KMS-11 (cell line): ENCODE results near the gene DOC2A.
"Not testable (repeated sequence)": the region's sequence is repeated elsewhere in the genome, so short reads cannot be mapped to it uniquely, and the experiment has no call there.

Source experiments
- H2AFZ ChIP-seq: fragments of 200-600 bp; sonication (generic); 2 replicates; pipeline ENCODE4 v1.6.1; 2016; ENCODE audit warnings: antibody characterized with exemption, mixed run types, low read depth
- H3K27ac ChIP-seq: fragments of 200-600 bp; sonication (generic); 2 replicates; pipeline ENCODE4 v1.6.1; 2016; ENCODE audit warnings: mild to moderate bottlenecking, mixed run types
- H3K27me3 ChIP-seq: fragments of 200-600 bp; sonication (generic); 2 replicates; pipeline ENCODE4 v1.6.1; 2017; ENCODE audit warnings: mild to moderate bottlenecking, low read depth, mixed run types, moderate library complexity; ENCODE audit not compliant: insufficient read depth
- H3K36me3 ChIP-seq: fragments of 200-600 bp; sonication (generic); 2 replicates; pipeline ENCODE4 v1.6.1; 2017; ENCODE audit warnings: mild to moderate bottlenecking, mixed run types; ENCODE audit not compliant: insufficient read depth
- H3K4me1 ChIP-seq: fragments of 200-600 bp; sonication (generic); 2 replicates; pipeline ENCODE4 v1.6.1; 2016; ENCODE audit warnings: mild to moderate bottlenecking, low read depth, mixed run types; ENCODE audit not compliant: poor library complexity, severe bottlenecking
- H3K4me2 ChIP-seq: fragments of 200-600 bp; sonication (generic); 2 replicates; pipeline ENCODE4 v1.7.0; 2016; ENCODE audit warnings: mild to moderate bottlenecking, mixed run types
- H3K4me3 ChIP-seq: fragments of 200-600 bp; sonication (generic); IDR thresholded peaks from 2 replicates; pipeline ENCODE4 v1.6.1; 2017; ENCODE audit warnings: low read depth, low read length, mixed read lengths; ENCODE audit not compliant: insufficient read depth
- H3K79me2 ChIP-seq: fragments of 200-600 bp; sonication (generic); 2 replicates; pipeline ENCODE4 v1.6.1; 2016; ENCODE audit warnings: low read depth, mixed run types; ENCODE audit not compliant: insufficient read depth
- H3K9ac ChIP-seq: fragments of 200-600 bp; sonication (generic); 2 replicates; pipeline ENCODE4 v1.6.1; 2016; ENCODE audit warnings: mild to moderate bottlenecking, mixed run types
- H4K20me1 ChIP-seq: fragments of 200-600 bp; sonication (generic); 2 replicates; pipeline ENCODE4 v1.6.1; 2016; ENCODE audit warnings: mild to moderate bottlenecking, mixed run types; ENCODE audit not compliant: insufficient read depth
- CTCF ChIP-seq: fragments of 200-600 bp; sonication (generic); conservative IDR thresholded peaks from 2 replicates; pipeline ENCODE4 v1.6.1; 2017; ENCODE audit warnings: low read depth, mild to moderate bottlenecking, antibody characterized with exemption, low read length, moderate library complexity, mixed read lengths

The DOC2A gene

GRCh38 chr16:30022887-30023286 lies 12.1 kb upstream of the DOC2A start, which contains the start of gene C16orf92:
C16orf92 (plus strand) TSS chr16:30023198; CDS start chr16:30023341, 143 bp downstream.
- H3K4me1 ChIP-seq: no peaks in the 10 kb centered on the region
- no peak within 1 kb of the TSS for H3K4me3 ChIP-seq
- no peaks in the 10 kb centered on the region for H3K36me3 ChIP-seq
- no peak for TF ChIP-seq CTCF
- no peak within 1 kb of the TSS for H3K27ac ChIP-seq
- H3K4me2 ChIP-seq: no peak within 1 kb of the TSS
- H3K9ac ChIP-seq: no peak within 1 kb of the TSS
- H4K20me1 ChIP-seq: no peaks in the 10 kb centered on the region
- no peaks in the 10 kb centered on the region for H3K79me2 ChIP-seq
- peaks cover 79% of the 10 kb centered on the region for H3K27me3 ChIP-seq
- H2AFZ ChIP-seq: no peak within 1 kb of the TSS

GRCh38 chr16:30018731-30019158 lies 7.9 kb upstream of the DOC2A start:
- TF ChIP-seq CTCF: no peak
- Histone ChIP-seq H3K4me2 (no peak overlapping the region), H3K27ac (no peak overlapping the region), H3K4me3 (no peak overlapping the region), H2AFZ (no peak overlapping the region), H4K20me1 (no peaks in the 10 kb centered on the region), H3K9ac (no peak overlapping the region), H3K36me3 (no peaks in the 10 kb centered on the region), H3K27me3 (peaks cover 47% of the 10 kb centered on the region), H3K79me2 (no peaks in the 10 kb centered on the region), H3K4me1 (no peaks in the 10 kb centered on the region)

- H4K20me1 ChIP-seq, H3K36me3 ChIP-seq, H3K4me3 ChIP-seq, H3K79me2 ChIP-seq, H3K27ac ChIP-seq, H3K4me1 ChIP-seq, H2AFZ ChIP-seq, H3K4me2 ChIP-seq, H3K9ac ChIP-seq: not testable (repeated sequence)
- H3K27me3 ChIP-seq: peaks cover 39% of the 10 kb centered on the region
These were observed 7.1 kb upstream of the DOC2A start for GRCh38 chr16:30017937-30018336.

GRCh38 chr16:30017277-30017656 lies 6.4 kb upstream of the DOC2A start:
- no peaks in the 10 kb centered on the region for H4K20me1 ChIP-seq
- peaks cover 32% of the 10 kb centered on the region for H3K27me3 ChIP-seq
- no peaks in the 10 kb centered on the region for H3K36me3 ChIP-seq
- H3K4me1 ChIP-seq: no peaks in the 10 kb centered on the region
- no peak for TF ChIP-seq CTCF
- no peak overlapping the region for H3K4me3 ChIP-seq
- H3K27ac ChIP-seq: no peak overlapping the region
- no peak overlapping the region for H2AFZ ChIP-seq
- no peak overlapping the region for H3K9ac ChIP-seq
- H3K79me2 ChIP-seq: no peaks in the 10 kb centered on the region
- H3K4me2 ChIP-seq: no peak overlapping the region

- H3K4me2 ChIP-seq: no peak overlapping the region
- H3K4me1 ChIP-seq: no peaks in the 10 kb centered on the region
- H3K9ac ChIP-seq: no peak overlapping the region
- no peak overlapping the region for H3K27ac ChIP-seq
- no peak overlapping the region for H2AFZ ChIP-seq
- no peaks in the 10 kb centered on the region for H3K36me3 ChIP-seq
- no peak for TF ChIP-seq CTCF
- no peaks in the 10 kb centered on the region for H3K79me2 ChIP-seq
- no peaks in the 10 kb centered on the region for H4K20me1 ChIP-seq
- peaks cover 31% of the 10 kb centered on the region for H3K27me3 ChIP-seq
- H3K4me3 ChIP-seq: no peak overlapping the region
These were observed 5.9 kb upstream of the DOC2A start for GRCh38 chr16:30016555-30017276.

GRCh38 chr16:30015450-30015849 lies 4.6 kb upstream of the DOC2A start:
- not testable (repeated sequence) for H2AFZ ChIP-seq, H3K79me2 ChIP-seq, H3K4me3 ChIP-seq, H3K27ac ChIP-seq, H3K36me3 ChIP-seq, H3K9ac ChIP-seq, H4K20me1 ChIP-seq, H3K4me2 ChIP-seq, H3K4me1 ChIP-seq
- H3K27me3 ChIP-seq: peaks cover 28% of the 10 kb centered on the region

- H2AFZ ChIP-seq, H3K4me1 ChIP-seq, H3K27ac ChIP-seq, H3K36me3 ChIP-seq, H3K9ac ChIP-seq, H3K4me3 ChIP-seq, H3K79me2 ChIP-seq, H3K4me2 ChIP-seq, H4K20me1 ChIP-seq: not testable (repeated sequence)
- H3K27me3 ChIP-seq: peaks cover 36% of the 10 kb centered on the region
These were observed 1.8 kb upstream of the DOC2A start for GRCh38 chr16:30012598-30012997.
